Stimulated activated CD4-positive, alpha-beta T cell treated with anti-CD3 and anti-CD28 coated beads, TNF-alpha, amount 100 ng/mL, for 1 hour (primary cell): Measurements from ENCODE around the gene USP9X.
"Not testable (repeated sequence)": the region's sequence is repeated elsewhere in the genome, so short reads cannot be mapped to it uniquely, and the experiment has no call there.

Experiments
- DNase-seq, 3 donors: peaks; one replicate each; pipeline ENCODE4 v3.0.0-alpha.2; 2020; ENCODE audit warnings: low read depth in 3 of 3, low spot score in 1 of 3

USP9X gene

GRCh38 chrX:41084044-41084892 lies 977 bp upstream of the USP9X start:
- peak; percentile 91 to 99 (median 92) for DNase-seq

GRCh38 chrX:41085512-41085877 lies 250 bp downstream of the USP9X start:
- DNase-seq, result peak in 2 of 3 donors; percentile 22 to 52

GRCh38 chrX:41085878-41086626 lies 807 bp downstream of the USP9X start:
- DNase-seq, result peak in 2 of 3 donors; percentile 4 to 7

- no peak for DNase-seq
These were observed 1.3 kb downstream of the USP9X start for GRCh38 chrX:41086627-41086932.

- no peak for DNase-seq
These were observed 2.0 kb downstream of the USP9X start for GRCh38 chrX:41087201-41087600.

GRCh38 chrX:41090568-41091238 lies 5.5 kb downstream of the USP9X start:
- DNase-seq, result no peak

- no peak for DNase-seq
These were observed 7.5 kb downstream of the USP9X start for GRCh38 chrX:41092776-41093175.

- no peak for DNase-seq
These were observed 9.9 kb downstream of the USP9X start for GRCh38 chrX:41095174-41095573.

GRCh38 chrX:41095908-41096307 lies 10.7 kb downstream of the USP9X start:
- DNase-seq, result no peak

GRCh38 chrX:41096339-41096955 lies 11.2 kb downstream of the USP9X start:
- no peak for DNase-seq

GRCh38 chrX:41097326-41097725 lies 12.1 kb downstream of the USP9X start:
- DNase-seq, result no peak

- DNase-seq, result no peak
These were observed 15.0 kb downstream of the USP9X start for GRCh38 chrX:41100200-41100599.

GRCh38 chrX:41100819-41101218 lies 15.6 kb downstream of the USP9X start:
- DNase-seq, result no peak

GRCh38 chrX:41105005-41105404 lies 19.8 kb downstream of the USP9X start:
- no peak for DNase-seq

GRCh38 chrX:41106257-41106656 lies 21.0 kb downstream of the USP9X start:
- not testable (repeated sequence) for DNase-seq

GRCh38 chrX:41108007-41108406 lies 22.8 kb downstream of the USP9X start:
- no peak for DNase-seq

- no peak for DNase-seq
These were observed 23.4 kb downstream of the USP9X start for GRCh38 chrX:41108463-41109205.

GRCh38 chrX:41110801-41111625 lies 25.8 kb downstream of the USP9X start:
- no peak for DNase-seq

GRCh38 chrX:41115104-41115425 lies 29.8 kb downstream of the USP9X start:
- peak in 1 of 3 donors; percentile 11 for DNase-seq

GRCh38 chrX:41116948-41117347 lies 31.7 kb downstream of the USP9X start:
- no peak for DNase-seq
